ENCODE measurements around the gene LHX1. TPM values are rescaled to one million over a fixed set of nuclear protein-coding genes. Genes with fewer than 3 reads are reported as not detected.
A peak's percentile ranks its signal among the peaks of the same experiment; 100 is the strongest.

Gene LHX1
- total RNA-seq, 1 donor from 2014 or later: not detected

DNA sequence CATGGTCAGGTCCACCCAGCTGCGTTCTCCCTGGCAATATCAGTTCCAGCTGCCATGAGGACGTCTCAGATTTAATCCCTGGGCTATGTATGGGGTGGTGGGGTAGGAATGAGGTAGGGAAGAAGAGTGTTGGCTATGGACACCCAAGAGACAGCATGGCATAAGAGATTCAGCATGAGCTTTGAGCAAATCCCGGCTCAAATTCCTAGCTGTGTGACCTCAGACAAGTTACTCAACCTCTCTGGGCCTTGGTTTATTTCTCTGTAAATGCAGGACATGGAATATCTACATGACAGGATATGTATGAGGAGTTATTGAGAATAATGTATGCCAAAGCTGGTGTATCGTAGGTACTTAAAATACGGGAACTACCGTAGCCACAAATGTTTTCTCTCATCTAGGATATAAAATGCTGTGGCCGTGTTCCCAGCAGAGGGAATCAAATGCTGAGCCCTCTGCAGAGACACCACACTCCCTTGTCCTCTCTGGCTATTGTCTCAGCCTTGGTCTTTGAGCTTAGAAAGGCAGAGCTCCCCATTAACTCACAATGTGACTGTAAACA lies 17.8 kb upstream of the LHX1 start:
- FAIRE-seq (no peak), DNase-seq (ENCODE audit: low read depth) (no peak)
- Histone ChIP-seq H3K36me3 (ENCODE audit: control insufficient read depth, insufficient read depth, low read length) (no peaks in the 10 kb centered on the region), H3K4me3 (ENCODE audit: low read depth, low read length) (no peak overlapping the region), H3K27me3 (ENCODE audit: control insufficient read depth, insufficient read depth, low read length) (no peaks in the 10 kb centered on the region)
- TF ChIP-seq, protein P1, sequence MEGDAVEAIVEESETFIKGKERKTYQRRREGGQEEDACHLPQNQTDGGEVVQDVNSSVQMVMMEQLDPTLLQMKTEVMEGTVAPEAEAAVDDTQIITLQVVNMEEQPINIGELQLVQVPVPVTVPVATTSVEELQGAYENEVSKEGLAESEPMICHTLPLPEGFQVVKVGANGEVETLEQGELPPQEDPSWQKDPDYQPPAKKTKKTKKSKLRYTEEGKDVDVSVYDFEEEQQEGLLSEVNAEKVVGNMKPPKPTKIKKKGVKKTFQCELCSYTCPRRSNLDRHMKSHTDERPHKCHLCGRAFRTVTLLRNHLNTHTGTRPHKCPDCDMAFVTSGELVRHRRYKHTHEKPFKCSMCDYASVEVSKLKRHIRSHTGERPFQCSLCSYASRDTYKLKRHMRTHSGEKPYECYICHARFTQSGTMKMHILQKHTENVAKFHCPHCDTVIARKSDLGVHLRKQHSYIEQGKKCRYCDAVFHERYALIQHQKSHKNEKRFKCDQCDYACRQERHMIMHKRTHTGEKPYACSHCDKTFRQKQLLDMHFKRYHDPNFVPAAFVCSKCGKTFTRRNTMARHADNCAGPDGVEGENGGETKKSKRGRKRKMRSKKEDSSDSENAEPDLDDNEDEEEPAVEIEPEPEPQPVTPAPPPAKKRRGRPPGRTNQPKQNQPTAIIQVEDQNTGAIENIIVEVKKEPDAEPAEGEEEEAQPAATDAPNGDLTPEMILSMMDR (IDR thresholded peaks at IDR 0.05; ENCODE audit: insufficient read depth, low read length, severe bottlenecking): no peak

DNA sequence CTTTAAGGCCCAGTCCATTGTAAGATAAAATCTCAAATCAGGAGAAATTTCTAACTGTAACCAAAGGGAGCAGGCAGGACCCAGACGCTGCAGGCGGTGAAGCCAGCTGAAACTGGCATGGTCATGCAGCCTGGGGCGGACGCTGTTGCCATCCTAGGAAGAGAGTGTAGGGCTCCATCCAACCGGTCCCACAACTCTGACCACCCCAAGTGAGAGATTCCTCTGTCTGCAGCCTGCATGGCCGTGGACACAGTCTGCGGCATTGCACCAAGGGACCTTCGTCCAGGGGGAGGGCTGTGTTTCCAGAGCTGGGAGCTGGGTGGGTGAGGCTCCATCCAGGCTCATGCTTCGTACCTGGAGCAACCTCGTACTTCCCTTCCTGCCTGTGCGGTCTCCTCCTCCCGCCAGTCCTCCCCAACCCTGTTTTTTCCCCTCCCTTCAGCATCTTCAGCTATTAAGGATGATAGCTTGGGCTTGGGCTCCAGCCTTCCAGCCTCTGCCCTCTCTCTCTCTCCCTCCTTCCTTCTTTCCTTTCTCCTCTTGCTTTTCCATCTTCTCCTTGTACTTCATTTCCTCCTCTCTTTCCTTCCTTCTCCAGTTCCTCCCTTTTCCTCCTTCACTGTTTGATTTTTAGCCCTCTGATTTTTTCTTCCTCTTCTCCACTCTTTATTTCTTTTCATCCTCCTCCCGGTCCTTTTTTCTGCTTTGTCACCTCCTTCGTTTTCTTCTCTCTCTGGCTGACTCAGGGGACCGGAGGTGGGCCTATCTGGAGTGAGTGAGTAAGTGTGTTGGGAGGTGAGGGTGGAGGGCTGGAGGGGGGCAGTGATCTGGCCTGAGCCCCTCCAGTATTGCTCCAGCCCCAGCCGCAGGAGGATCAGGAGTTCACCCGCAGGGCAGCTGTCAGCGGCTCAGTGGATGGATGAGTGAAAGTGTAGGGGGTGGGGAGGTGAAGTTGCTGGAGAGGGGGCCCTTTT lies 17.0 kb upstream of the LHX1 start:
- no peaks in the 10 kb centered on the region for H3K36me3 ChIP-seq (ENCODE audit: control insufficient read depth, insufficient read depth, low read length)
- no peaks in the 10 kb centered on the region for H3K27me3 ChIP-seq (ENCODE audit: control insufficient read depth, insufficient read depth, low read length)
- FAIRE-seq (no peak), DNase-seq (ENCODE audit: low read depth) (peak; percentile 64)
- TF ChIP-seq, protein P1 (IDR thresholded peaks at IDR 0.05; ENCODE audit: insufficient read depth, low read length, severe bottlenecking): no peak
- H3K4me3 ChIP-seq (ENCODE audit: low read depth, low read length): no peak overlapping the region

DNA sequence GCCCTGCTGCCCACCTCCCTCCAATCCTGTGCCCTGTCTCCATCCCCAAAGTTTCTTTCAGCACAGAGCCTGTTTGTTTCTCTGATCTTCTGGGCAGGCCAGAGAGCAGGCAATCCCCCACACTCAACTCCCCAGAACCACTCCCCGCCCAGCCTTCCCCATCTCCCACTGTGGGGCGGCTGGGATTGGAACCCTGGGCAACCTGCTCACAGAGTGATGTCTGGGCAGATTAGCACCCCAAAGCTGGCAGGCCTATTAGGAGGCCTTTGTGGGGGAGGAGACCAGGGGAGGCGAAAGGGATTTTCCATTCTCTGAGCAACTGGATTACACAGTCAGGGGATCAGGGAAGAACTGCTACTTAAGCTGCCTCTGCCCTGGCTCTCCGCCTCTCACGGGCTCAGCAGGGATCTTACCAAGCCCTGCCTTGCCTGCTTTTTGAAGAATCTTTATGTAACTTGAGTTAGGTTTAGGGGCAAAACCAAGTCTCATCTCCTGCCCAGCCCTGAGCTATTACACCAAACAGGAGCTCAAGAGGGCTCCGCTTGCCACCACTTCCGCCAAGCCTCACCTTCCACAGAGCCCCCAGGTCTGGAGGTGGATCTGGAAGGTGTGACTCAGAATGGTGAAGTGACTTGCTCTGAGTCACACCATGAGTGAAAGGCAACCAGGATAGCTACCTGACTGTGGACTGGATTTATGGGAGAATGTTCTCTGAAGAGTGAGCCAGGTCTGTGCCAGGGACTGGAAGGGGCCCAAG lies 16.0 kb upstream of the LHX1 start:
- peak; percentile 97 for DNase-seq (ENCODE audit: low read depth)
- no peak for FAIRE-seq
- no peaks in the 10 kb centered on the region for H3K27me3 ChIP-seq (ENCODE audit: control insufficient read depth, insufficient read depth, low read length)
- TF ChIP-seq, protein P1 (IDR thresholded peaks at IDR 0.05; ENCODE audit: insufficient read depth, low read length, severe bottlenecking): no peak
- H3K36me3 ChIP-seq (ENCODE audit: control insufficient read depth, insufficient read depth, low read length): no peaks in the 10 kb centered on the region
- H3K4me3 ChIP-seq (ENCODE audit: low read depth, low read length): no peak overlapping the region

DNA sequence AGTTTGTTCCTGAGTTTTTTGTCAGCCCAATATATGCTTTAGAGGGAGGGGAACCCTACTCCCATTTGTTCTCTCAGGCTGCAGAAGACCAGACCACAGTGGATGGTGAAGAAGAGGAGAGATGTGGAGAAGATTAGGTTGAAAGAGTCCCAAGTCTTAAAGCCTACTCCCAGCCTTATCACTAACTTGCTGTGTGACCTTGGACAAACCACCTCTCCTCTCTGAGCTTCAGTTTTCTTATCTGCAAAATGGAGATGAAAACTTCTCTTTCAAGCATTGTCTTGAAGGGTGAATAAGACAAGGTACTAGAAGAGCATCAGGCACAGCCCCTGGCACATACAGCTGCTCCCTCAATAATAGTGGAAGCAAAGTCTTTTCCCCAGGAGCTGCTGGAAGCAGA lies 15.1 kb upstream of the LHX1 start:
- TF ChIP-seq, protein P1 (IDR thresholded peaks at IDR 0.05; ENCODE audit: insufficient read depth, low read length, severe bottlenecking): no peak
- FAIRE-seq (no peak), DNase-seq (ENCODE audit: low read depth) (no peak)
- H3K27me3 ChIP-seq (ENCODE audit: control insufficient read depth, insufficient read depth, low read length): no peaks in the 10 kb centered on the region
- H3K4me3 ChIP-seq (ENCODE audit: low read depth, low read length): no peak overlapping the region
- no peaks in the 10 kb centered on the region for H3K36me3 ChIP-seq (ENCODE audit: control insufficient read depth, insufficient read depth, low read length)

DNA sequence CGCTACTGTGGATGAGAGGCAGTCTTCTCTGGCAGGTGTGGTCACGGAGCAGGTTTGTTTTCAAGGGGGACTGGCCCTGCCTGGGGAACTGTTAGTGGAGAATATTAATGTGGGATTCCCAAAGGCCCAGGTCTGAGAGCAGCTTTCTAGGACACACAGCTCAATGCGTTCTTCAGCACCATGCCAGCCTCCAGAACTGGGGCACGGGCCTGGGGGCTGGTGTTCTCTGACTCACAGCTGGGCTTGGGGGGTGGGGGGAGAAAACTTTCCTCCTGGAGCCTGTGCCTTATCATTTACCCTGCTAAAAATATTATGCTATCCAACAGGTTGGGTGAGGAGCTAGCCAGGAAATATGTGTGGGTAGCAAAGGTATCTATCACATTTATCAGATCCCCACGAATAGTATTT lies 13.5 kb upstream of the LHX1 start:
- TF ChIP-seq, protein P1 (IDR thresholded peaks at IDR 0.05; ENCODE audit: insufficient read depth, low read length, severe bottlenecking): no peak
- no peak for FAIRE-seq
- peak; percentile 18 for DNase-seq (ENCODE audit: low read depth)
- no peaks in the 10 kb centered on the region for H3K36me3 ChIP-seq (ENCODE audit: control insufficient read depth, insufficient read depth, low read length)
- H3K4me3 ChIP-seq (ENCODE audit: low read depth, low read length): no peak overlapping the region
- H3K27me3 ChIP-seq (ENCODE audit: control insufficient read depth, insufficient read depth, low read length): peaks cover 3% of the 10 kb centered on the region

All from bronchial epithelial cell (primary cell).